NCI-H526 treated with DMSO at 0.1 percent for 48 hours (cell line): Measurements from ENCODE around the gene HEPACAM.
"Not testable (repeated sequence)": the region's sequence is repeated elsewhere in the genome, so short reads cannot be mapped to it uniquely, and the experiment has no call there.

Experiments used
- DNase-seq: peaks from one replicate; lab custom pipeline; 2025; lab: John Stamatoyannopoulos, UW

HEPACAM gene, protein sequence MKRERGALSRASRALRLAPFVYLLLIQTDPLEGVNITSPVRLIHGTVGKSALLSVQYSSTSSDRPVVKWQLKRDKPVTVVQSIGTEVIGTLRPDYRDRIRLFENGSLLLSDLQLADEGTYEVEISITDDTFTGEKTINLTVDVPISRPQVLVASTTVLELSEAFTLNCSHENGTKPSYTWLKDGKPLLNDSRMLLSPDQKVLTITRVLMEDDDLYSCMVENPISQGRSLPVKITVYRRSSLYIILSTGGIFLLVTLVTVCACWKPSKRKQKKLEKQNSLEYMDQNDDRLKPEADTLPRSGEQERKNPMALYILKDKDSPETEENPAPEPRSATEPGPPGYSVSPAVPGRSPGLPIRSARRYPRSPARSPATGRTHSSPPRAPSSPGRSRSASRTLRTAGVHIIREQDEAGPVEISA

DNA sequence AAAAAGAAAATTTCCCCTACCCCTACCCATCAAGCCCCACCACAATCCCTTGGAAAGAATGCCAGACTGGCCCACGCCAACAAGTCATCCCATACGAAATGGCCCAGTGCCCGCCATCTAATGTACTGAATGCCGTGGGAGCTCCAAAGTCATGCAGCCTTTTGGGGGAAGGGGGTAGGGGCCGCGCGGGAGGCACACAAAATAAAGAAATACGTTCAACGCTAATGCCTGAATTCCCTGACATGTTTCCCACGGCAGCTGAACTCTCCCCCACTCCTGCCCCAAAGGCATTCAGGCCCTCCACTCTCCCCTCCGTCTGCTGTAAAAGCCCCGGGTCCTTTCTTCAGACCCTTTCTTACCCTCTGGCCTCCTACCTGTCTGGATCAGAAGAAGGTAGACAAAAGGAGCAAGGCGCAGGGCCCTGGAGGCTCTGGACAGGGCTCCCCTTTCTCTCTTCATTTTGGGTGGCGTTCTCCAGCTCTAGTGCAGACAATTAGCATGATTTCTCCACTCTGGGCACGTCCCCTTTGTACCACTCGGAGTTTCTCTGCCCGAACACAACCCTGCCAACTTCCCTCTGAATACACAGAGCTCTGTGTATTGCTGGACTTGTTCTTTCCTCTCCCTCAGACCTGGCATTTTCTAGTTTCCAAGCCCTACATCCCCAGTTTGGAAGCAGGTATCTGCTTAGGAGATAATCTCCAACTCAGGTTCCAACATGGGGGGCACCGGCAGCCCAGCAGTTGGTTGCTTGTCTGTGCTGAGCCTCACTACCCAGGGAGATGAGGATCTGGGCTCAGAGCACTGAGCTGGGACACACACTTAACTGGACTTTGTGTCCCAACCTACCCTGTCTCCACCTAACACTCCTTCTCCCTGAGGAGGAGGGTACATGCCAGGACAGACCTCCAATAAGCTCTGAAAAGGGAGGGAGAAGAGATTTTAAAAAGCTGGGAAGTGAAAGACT lies at the start of gene HEPACAM:
TSS of gene HEPACAM (minus strand) at position 500 of the 967 bp plus-strand sequence. CDS start at position 459, 41 bp downstream.
- no peak for DNase-seq

DNA sequence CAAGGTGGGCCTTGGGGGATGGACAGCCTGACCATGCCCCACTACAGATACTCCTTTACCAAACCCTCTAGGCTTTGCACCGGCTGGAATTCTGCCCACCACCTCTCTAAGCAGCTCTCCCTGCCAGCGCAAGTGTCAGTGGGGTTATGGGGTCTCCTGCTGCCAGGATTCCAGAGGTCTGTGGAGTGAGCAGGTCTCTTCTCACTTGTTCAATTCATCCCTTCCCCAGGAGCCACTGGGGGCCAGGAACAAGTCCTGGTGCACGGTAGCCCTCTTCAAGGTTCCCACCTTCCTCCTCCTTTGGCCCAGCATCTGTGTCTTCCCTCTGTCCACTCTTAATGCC lies 48.6 kb upstream of the HEPACAM start:
- DNase-seq: no peak

- DNase-seq: no peak
Measured at GRCh38 chr11:124983674-124984511, 48.0 kb upstream of the HEPACAM start.

GRCh38 chr11:124982043-124982442 lies 46.2 kb upstream of the HEPACAM start:
- no peak for DNase-seq

DNA sequence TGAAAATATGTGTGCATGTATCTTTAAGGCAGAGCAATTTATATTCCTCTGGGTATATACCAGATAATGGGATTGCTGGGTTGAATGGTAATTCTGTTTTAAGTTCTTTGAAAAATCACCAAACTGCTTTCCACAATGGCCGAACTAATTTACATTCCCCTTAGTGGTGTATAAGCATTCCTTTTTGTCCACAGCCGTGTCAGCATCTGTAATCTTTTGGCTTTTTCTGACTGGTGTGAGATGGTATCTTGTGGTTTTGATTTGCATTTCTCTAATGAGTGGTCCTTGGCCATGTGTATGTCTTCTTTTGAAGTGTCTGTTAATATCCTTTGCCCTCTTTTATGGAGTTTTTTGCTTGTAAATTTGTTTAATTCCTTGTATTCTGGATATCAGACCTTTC lies 42.5 kb upstream of the HEPACAM start:
- DNase-seq: no peak

GRCh38 chr11:124977006-124977405 lies 41.2 kb upstream of the HEPACAM start:
- DNase-seq: no peak

DNA sequence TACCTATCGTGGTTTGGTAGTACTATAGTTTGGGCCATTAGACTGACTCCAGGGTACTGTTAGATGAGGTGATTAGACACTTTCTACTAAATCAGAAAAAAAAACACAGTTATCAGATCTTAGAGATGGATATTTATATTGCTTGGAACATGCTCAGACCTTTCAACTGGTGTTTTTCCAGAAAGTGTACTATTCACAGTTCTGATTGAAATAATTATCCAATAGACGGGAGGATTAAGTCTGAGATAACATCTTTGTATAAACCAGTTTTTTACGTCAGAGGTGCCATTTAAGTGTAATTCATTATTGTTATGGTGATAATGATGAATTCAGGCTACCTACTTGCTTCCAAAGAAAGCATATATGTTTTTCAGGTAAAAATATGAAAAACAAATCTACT lies 40.7 kb upstream of the HEPACAM start:
- DNase-seq: no peak

DNA sequence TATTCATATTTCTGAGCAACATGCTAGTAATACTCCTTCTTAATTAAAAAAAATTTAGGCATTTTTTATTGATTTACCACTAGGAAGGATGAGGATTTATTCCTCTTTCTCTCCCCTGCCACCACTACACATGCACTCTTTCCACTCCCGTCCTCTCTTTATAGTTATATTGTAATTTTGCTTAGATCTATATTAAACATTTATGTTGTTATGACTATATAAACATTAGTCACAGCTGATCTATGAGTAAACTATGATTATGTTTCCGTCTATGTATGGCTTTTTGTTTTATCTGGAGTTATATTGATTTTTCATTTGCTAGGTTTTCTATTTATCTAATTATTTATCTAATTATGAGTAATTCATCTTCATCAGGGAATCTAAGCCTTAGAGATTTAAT lies 36.0 kb upstream of the HEPACAM start:
- no peak for DNase-seq

DNA sequence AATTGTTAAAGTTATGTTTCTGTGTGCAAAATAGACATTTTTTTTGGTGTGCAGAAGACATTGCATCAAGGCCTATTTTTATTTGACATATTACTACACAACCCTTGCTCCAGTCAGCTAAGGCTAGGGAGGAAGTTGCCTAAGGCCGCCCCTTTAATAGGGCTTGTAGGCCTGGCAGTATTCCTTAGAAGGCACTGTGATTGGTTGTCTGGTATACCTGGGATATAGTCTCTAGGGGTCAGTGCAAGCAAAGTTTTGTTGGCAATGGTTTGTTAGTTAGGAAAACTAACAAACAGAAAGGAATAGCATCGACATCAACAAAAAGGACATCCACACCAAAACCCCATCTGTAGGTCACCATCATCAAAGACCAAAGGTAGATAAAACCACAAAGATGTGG lies 35.1 kb upstream of the HEPACAM start:
- DNase-seq: no peak

DNA sequence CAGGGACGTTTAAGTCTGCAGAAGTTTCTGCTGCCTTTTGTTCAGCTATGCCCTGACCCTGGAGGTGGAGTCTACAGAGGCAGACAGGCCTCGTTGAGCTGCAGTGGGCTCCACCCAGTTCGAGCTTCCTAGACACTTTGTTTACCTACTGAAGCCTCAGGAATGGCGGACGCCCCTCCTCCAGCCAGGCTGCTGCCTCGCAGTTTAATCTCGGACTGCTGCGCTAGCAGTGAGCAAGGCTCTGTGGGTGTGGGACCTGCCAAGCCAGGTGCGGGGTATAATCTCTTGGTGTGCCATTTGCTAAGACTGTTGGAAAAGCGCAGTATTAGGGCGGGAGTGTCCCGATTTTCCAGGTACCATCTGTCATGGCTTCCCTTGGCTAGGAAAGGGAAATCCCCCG lies 32.4 kb upstream of the HEPACAM start:
- not testable (repeated sequence) for DNase-seq

DNA sequence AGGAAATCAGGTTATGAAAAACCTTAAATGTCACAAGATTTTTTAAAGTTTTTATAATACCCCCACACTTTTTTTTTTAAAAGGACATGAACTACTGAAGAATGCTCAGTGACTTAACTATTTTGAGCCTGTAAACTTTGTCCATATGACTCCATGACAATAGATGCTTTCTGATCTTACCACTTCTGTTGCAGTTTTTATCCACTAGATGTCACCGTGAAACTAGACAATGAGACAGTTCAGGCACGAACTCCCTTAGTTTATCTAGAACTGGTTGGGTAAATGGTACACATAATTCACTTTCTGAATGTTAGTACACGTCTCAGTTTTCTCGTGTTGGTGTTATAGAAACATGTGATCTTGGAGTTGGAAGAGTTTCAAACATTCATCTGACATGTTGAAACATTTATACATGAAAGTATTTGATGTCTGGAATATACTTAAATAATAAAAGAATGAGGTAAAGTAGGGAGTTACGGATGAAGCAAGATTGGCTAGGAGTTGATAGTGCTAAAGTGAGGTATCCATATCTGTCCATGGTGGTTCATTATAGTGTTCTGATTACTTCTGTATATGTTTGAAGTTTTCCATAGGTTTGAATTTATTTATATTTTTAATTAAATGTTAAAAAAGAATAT lies 26.2 kb upstream of the HEPACAM start:
- peak; percentile 91 for DNase-seq

- no peak for DNase-seq
Measured at GRCh38 chr11:124955035-124955434, 19.2 kb upstream of the HEPACAM start.

- no peak for DNase-seq
Measured at GRCh38 chr11:124954590-124954955, 18.7 kb upstream of the HEPACAM start.

GRCh38 chr11:124953753-124954589 lies 18.1 kb upstream of the HEPACAM start, which contains the start of gene CCDC15:
CCDC15 (plus strand) TSS chr11:124954202; CDS start chr11:124954733, 531 bp downstream.
- peak; percentile 100 for DNase-seq

DNA sequence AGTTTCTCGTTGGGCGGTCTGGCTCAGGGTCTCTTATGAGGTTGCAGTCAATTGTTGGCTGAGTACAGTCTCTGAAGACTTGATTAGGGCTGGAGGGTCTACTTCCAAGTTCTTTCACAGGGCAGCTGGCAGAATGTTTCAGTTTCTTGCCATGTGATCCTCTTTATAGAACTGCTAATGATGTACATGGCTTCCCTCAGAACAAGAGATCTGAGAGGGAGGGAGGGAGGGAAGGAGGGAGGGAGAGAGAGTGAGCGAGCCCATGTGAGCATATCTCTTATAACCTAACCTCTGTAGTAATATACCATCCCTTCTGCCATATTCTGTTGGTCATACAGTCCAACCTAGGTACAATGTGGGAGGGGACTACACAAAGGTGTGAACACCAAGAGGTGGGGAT lies 15.5 kb upstream of the HEPACAM start:
- no peak for DNase-seq

DNA sequence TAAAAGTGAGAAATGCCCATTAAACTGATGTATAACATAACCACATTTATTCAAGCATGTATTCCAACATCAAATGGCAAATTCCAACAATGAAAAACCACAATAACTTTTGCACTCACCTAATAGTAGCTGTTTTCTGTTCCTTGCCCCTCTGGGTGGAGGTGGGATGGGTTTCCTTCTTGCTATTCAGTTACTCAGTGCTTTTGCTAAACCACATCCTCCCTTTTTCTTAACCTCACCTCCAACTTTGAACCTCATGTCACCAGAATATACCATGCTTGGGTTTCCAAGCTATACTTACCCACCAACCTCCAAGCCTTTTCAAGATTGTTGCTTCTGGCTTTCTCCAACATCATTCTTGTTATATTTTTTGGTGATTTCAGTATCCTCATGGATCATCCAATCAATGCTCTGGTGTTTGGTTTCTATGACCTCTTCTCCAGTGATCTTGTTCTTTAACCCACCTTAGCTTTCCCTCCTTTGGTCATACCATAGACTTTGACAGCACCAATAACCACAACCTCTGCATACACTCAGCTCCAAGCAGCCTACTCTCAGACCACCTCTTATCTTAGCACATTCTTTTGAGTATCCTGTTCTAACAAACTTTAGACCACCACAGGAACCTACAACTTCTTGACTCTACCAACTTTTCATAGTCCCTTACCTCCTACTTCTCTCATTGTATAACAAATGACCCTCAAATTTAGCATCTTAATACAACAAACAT lies 14.9 kb upstream of the HEPACAM start:
- DNase-seq: no peak

DNA sequence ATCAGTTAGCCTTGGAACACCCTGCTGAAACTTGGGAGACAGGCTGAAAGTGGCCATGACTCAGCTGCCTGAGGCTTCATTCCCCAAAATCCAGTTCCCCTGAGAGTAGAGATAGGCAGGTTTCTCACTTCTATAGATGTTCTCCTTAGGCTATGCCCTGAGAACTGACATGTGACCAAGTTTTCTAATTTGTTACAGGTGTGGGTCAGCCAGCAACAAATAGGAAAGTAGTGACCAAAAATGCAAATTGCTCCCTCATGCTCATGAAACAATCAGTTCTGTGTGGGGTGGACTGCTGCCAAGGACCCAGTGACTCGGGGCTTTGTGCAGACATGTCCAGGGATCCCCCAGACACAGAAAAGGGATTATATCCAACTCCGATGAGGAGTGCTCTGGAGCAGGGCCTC lies 10.9 kb upstream of the HEPACAM start:
- DNase-seq: no peak

DNA sequence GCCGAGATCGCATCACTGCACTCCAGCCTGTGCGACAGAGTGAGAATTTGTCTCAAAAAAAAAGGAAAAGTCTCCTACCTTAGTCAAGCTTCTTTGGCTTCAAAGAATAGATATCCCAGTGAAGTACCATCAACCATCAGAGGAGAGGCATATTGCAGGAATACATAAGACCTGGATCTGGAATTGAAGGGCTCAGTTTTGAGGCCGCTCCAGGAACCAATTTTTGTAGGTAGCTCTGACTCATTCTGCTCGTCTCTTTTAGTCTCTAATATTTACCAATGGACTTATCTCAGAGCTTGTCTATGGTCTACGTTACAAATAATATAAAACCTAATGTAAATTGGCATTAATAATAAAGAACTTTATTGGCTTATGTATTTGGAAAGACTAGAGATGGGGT lies 10.0 kb upstream of the HEPACAM start:
- DNase-seq: no peak

DNA sequence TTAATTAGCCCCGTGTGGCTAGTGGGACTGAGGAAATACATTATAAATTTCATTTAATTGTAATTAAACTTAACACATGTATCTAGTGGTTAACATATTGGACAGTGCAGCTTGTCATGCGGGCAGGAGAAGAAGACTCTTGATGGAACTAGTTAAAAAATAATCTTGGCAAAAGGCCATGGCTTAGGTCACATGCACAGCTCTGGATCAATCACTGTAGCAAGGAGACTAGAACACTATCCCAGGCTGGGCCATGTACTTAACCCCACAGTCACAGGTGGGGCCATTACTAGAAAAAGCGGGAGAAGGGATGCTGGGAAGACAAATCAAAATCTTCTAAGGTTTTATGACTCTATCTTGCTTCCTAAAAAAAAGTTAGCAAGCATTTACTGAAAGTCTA lies 8.7 kb upstream of the HEPACAM start:
- DNase-seq: no peak

DNA sequence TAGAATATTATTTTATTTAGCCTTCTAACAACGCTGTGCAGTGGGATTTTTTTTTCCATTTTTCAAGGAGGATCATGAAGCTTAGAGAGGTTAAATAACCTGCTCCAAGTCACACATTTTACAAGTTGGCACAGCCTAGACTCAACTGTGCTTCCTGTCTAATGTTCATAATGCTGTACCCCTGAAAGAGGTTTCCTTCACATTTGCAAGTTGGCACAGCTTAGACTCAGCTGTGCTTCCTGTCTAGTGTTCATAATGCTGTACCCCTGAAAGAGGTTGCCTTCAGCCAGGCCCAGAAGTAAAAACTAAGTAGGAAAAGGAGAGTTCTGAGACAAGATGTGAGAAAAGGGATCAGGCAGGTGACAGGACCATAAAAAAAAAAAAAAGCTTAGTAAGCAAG lies 7.9 kb upstream of the HEPACAM start:
- no peak for DNase-seq
